ENCODE data around the gene HCFC1R1.

GRCh38 chr16:3026003-3026378, 2.2 kb upstream of the HCFC1R1 start:
- TF ChIP-seq RAD21 (conservative IDR thresholded peaks at IDR 0.05) (no peak), EZH2 (IDR thresholded peaks at IDR 0.05; ENCODE audit: borderline replicate concordance, insufficient read depth, low read length, poor library complexity, severe bottlenecking) (no peak), POLR2AphosphoS5 (IDR thresholded peaks at IDR 0.05) (no peak), CTCF (IDR thresholded peaks at IDR 0.05; ENCODE audit: poor library complexity, severe bottlenecking) (no peak), TAF1 (IDR thresholded peaks at IDR 0.05; ENCODE audit: low read depth) (no peak), EP300 (conservative IDR thresholded peaks at IDR 0.05; ENCODE audit: poor library complexity, severe bottlenecking) (no peak)
